SKM-1 treated with dmso at 0.1 percent for 144 hours (cell line): ENCODE data around the gene FZD2.
"Not testable (repeated sequence)": the region's sequence is repeated elsewhere in the genome, so short reads cannot be mapped to it uniquely, and the experiment has no call there.

Source experiments
- DNase-seq: peaks from one replicate; lab custom pipeline; 2025; ENCODE audit not compliant: unreplicated experiment; lab: John Stamatoyannopoulos, UW

Gene FZD2

GRCh38 chr17:44575403-44575802 is 18.1 kb downstream of the FZD2 start:
- DNase-seq = no peak

GRCh38 chr17:44578947-44579346 is 21.7 kb downstream of the FZD2 start:
- DNase-seq = no peak

- no peak for DNase-seq
Observed at GRCh38 chr17:44581868-44582267, 24.6 kb downstream of the FZD2 start.

GRCh38 chr17:44584443-44584842 is 27.2 kb downstream of the FZD2 start:
- no peak for DNase-seq

- no peak for DNase-seq
Observed at GRCh38 chr17:44585315-44585714, 28.0 kb downstream of the FZD2 start.

GRCh38 chr17:44587339-44587738 is 30.1 kb downstream of the FZD2 start:
- DNase-seq = no peak

GRCh38 chr17:44589316-44590071 is 32.2 kb downstream of the FZD2 start:
- no peak for DNase-seq

- DNase-seq = not testable (repeated sequence)
Observed at GRCh38 chr17:44590072-44590462, 32.8 kb downstream of the FZD2 start.

- DNase-seq = not testable (repeated sequence)
Observed at GRCh38 chr17:44590762-44591161, 33.5 kb downstream of the FZD2 start.

DNA sequence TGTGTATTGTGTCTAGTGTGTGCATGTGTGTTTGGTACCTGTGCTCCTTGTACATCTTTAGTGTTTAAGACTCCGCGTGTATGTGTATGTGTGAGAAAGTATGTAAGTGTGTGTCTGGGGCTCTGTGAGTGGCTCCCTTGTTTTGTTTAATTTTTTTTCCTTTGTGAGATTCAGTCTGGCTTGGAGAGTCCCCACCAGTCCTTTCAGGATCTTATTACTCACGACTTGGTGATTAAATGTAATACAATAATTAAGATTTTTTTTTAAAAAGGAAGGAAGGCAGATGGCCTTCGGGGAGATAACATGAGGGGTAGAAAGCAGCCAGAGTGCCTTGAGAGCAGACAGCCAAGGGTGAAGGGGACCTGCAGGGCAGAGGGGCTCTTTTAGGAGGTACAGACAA is 33.9 kb downstream of the FZD2 start:
- no peak for DNase-seq

DNA sequence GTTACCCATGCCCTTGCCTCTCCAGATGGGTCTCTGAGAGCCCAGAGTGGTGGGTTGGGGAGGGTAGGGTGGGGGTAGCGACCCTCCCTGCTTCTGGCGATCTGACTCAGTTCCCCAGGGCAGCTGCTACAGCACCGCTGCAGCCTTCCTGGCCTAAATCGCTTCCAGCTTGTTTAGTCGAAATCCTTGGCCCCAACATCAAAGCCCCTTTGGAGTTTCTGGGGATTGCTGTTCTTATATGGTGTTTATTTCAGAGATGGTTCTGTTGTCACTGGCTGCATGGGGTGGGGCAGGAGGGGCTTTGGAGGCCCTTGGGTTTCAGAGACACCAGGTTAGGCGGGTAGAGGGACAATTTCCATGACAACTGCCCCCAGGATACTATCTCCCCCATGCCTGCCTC is 35.9 kb downstream of the FZD2 start:
- DNase-seq = no peak

GRCh38 chr17:44595216-44595775 is 38.0 kb downstream of the FZD2 start:
- no peak for DNase-seq

GRCh38 chr17:44598329-44598728 is 41.0 kb downstream of the FZD2 start:
- no peak for DNase-seq

DNA sequence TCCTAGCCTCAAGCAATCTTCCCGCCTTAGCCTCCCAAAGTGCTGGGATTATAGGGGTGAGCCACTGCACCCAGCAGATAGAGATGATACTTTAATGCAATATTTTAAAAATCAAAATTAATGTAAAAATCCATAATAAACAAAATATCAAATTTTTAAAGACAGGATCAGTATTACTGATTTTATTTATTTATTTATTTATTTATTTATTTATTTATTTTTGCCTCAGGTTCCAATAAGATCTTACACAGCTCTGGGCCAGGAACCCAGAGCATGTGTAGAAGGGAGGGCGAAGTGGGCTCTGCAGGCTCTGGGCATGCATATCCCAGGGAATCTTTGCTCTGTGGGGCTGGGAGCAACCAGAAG is 41.6 kb downstream of the FZD2 start:
- no peak for DNase-seq

- no peak for DNase-seq
Observed at GRCh38 chr17:44599298-44600175, 42.3 kb downstream of the FZD2 start.

- no peak for DNase-seq
Observed at GRCh38 chr17:44601539-44601938, 44.3 kb downstream of the FZD2 start.

DNA sequence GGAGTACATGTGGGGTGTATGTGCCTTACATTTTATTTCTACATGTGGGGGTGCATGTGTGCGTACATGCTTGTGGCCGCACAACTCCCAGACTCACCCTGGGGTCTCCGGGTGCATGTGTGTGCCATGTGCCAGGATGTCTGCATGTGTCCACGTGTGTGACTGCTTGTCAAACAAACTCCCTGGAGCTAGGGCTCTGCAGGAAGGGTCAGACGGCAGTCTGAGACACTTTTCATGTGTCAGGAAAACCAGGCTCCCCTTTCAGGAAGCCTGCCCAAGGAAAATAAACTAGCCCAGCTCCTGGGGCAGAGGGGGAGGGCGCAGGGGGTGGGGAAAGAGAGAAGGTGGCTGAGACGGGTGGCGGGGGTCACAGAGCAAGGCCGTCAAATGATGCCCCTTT is 44.7 kb downstream of the FZD2 start:
- no peak for DNase-seq

DNA sequence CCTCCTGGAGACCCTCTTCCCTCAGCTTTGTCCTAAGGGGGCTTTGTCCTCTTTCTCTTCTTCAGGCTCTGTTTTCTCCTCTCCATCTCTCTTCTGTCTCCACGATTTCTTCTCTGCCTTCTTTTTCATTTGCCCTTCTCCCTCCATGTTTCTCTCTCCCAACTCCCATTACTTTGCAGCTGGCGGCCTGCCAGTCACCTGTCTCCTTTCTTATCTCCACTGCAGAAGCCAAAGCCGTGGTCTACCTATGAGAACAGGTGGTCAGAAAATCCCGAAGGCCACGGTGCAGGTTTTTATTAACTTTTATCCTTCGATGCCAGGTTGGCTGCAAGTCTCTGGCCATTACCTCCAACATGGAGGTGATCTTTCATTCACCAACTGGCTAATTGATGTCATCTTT is 45.1 kb downstream of the FZD2 start:
- no peak for DNase-seq

DNA sequence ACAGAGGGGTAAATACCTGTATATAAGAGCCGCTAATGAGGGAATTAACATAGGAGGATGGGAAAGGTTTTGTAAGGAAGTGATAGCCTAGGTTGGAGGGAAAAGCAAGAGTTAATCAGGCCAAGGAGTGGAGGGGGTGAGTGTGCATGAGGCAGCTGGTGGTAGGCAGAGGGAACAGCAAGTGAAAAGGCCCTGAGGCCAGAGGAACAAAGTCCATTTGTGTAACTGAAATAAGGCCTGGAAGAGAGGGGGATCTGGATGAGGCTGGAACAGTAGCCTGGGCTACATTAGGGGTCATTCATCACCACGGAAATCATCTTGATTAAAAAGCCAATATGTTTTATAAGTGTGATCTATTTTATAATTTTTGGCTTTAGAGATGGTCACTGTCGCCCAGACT is 45.7 kb downstream of the FZD2 start:
- DNase-seq = no peak

GRCh38 chr17:44604116-44604761 is 47.0 kb downstream of the FZD2 start:
- DNase-seq = no peak

GRCh38 chr17:44604768-44605485 is 47.6 kb downstream of the FZD2 start:
- DNase-seq = no peak
